Endothelial cell of umbilical vein (primary cell): Measurements from ENCODE around the gene INTS1. TPM values are rescaled to one million over a fixed set of nuclear protein-coding genes. Genes with fewer than 3 reads are reported as not detected.

ENCODE experiments used
- BruUV-seq: library from RNA; stranded (reverse); fragments of 400-500 nt; replicated peaks from 2 replicates; lab custom pipeline; 2021; lab: Mats Ljungman, UMichigan
- CTCF ChIA-PET: fragments of 300-600, 350-600 bp; sonication (Branson Sonifier 250); formaldehyde crosslinking; loops from one replicate; lab custom pipeline; 2021; ENCODE audit warnings: antibody characterized with exemption, inconsistent platforms; lab: Charles Lee
- POLR2A ChIA-PET: fragments of 300-600, 350-600 bp; sonication (Branson Sonifier 250); formaldehyde crosslinking; loops from one replicate; lab custom pipeline; 2021; ENCODE audit warnings: antibody characterized with exemption, inconsistent platforms; lab: Charles Lee
- DNase-seq: peaks from one replicate; pipeline ENCODE4 v3.0.0-alpha.2; 2011; ENCODE audit warnings: low read depth, low spot score
- FAIRE-seq: peaks from 2 replicates; lab custom pipeline; 2011; peaks lifted over from hg19 to GRCh38; lab: Jason Lieb, UNC
- H2AFZ ChIP-seq: 2 replicates; pipeline ENCODE4 v1.6.0; 2012; ENCODE audit warnings: low read depth, low read length, control low read depth, inconsistent platforms
- H3K27ac ChIP-seq: 2 replicates; pipeline ENCODE4 v1.5.1; 2011; ENCODE audit warnings: low read depth, mild to moderate bottlenecking, control low read depth, low read length, moderate library complexity; ENCODE audit not compliant: insufficient read depth
- H3K27me3 ChIP-seq, 2 experiments: 2 replicates each; pipeline versions ENCODE4 v1.6.0 to v1.6.1; 2011; ENCODE audit warnings: low read length in 2 of 2, mixed read lengths in 1 of 2; ENCODE audit not compliant: control insufficient read depth in 2 of 2, insufficient read depth in 2 of 2
- H3K36me3 ChIP-seq, 2 experiments: 2 replicates in 1 of 2; 3 replicates in 1 of 2; pipeline ENCODE4 v1.5.1; 2011; ENCODE audit warnings: low read length in 2 of 2, mild to moderate bottlenecking in 1 of 2, moderate library complexity in 1 of 2; ENCODE audit not compliant: control insufficient read depth in 2 of 2, insufficient read depth in 2 of 2; ENCODE audit errors: extremely low read depth in 1 of 2
- H3K4me1 ChIP-seq: 3 replicates; pipeline ENCODE4 v1.5.1; 2011; ENCODE audit warnings: mild to moderate bottlenecking, low read length; ENCODE audit not compliant: control insufficient read depth, insufficient read depth; ENCODE audit errors: extremely low read depth
- H3K4me2 ChIP-seq: 2 replicates; pipeline ENCODE4 v1.6.1; 2011; ENCODE audit warnings: low read length, control low read depth, mixed read lengths; ENCODE audit not compliant: insufficient read depth
- H3K4me3 ChIP-seq, 3 experiments: fragments of 200-600 bp in 1 of 3; sonication (generic), shearing (Covaris generic) in 1 of 3; replicated peaks in 1 of 3; 2 replicates each; pipeline ENCODE4 v1.5.1; 2011 to 2016; ENCODE audit warnings: control low read depth in 3 of 3, low read length in 3 of 3, mild to moderate bottlenecking in 2 of 3, inconsistent platforms in 1 of 3, low read depth in 1 of 3, moderate library complexity in 1 of 3; ENCODE audit not compliant: insufficient read depth in 1 of 3
- H3K79me2 ChIP-seq: 2 replicates; pipeline ENCODE4 v1.6.0; 2012; ENCODE audit warnings: low read length, inconsistent platforms; ENCODE audit not compliant: control insufficient read depth, insufficient read depth
- H3K9ac ChIP-seq: replicated peaks from 2 replicates; pipeline ENCODE3; 2011; ENCODE audit warnings: low read length, control low read depth; ENCODE audit not compliant: insufficient read depth; ENCODE audit errors: extremely low read depth
- H3K9me1 ChIP-seq: replicated peaks from 3 replicates; pipeline ENCODE4 v1.6.0; 2011; ENCODE audit warnings: mild to moderate bottlenecking, low read length; ENCODE audit not compliant: control insufficient read depth, insufficient read depth; ENCODE audit errors: extremely low read depth
- H3K9me3 ChIP-seq: replicated peaks from 2 replicates; pipeline ENCODE4 v1.5.1; 2012; ENCODE audit warnings: low read length, inconsistent platforms; ENCODE audit not compliant: control insufficient read depth, insufficient read depth
- H4K20me1 ChIP-seq: replicated peaks from 2 replicates; pipeline ENCODE3; 2011; ENCODE audit warnings: mild to moderate bottlenecking, low read length; ENCODE audit not compliant: control insufficient read depth, insufficient read depth; ENCODE audit errors: extremely low read depth
- CTCF ChIP-seq, 2 donors: IDR thresholded peaks; 1 replicate in 1 of 2; 2 replicates in 1 of 2; pipeline ENCODE4 v1.5.1; 2011; ENCODE audit warnings: low read length in 2 of 2, mild to moderate bottlenecking in 2 of 2, moderate library complexity in 2 of 2, control low read depth in 1 of 2, inconsistent platforms in 1 of 2, low read depth in 1 of 2; ENCODE audit not compliant: insufficient read depth in 1 of 2; ENCODE audit errors: extremely low read depth in 1 of 2
- EZH2 ChIP-seq: IDR thresholded peaks from 2 replicates; pipeline ENCODE4 v1.6.1; 2012; ENCODE audit warnings: borderline replicate concordance, low read depth, mild to moderate bottlenecking, moderate library complexity, low read length, inconsistent platforms; ENCODE audit not compliant: severe bottlenecking
- FOS ChIP-seq: IDR thresholded peaks from 2 replicates; pipeline ENCODE4 v1.6.1; 2011; ENCODE audit warnings: mild to moderate bottlenecking, low read length, moderate library complexity, borderline replicate concordance; ENCODE audit not compliant: insufficient read depth
- GATA2 ChIP-seq: IDR thresholded peaks from 2 replicates; pipeline ENCODE4 v1.7.0; 2011; ENCODE audit warnings: low read depth, mild to moderate bottlenecking, moderate library complexity, mixed read lengths, low read length; ENCODE audit not compliant: insufficient read length, insufficient read depth
- JUN ChIP-seq: IDR thresholded peaks from 2 replicates; pipeline ENCODE4 v1.6.1; 2011; ENCODE audit warnings: borderline replicate concordance, low read depth; ENCODE audit not compliant: insufficient read length, insufficient read depth
- MAX ChIP-seq: IDR thresholded peaks from 2 replicates; pipeline ENCODE4 v1.6.1; 2011; ENCODE audit not compliant: insufficient read depth, insufficient read length
- MYC ChIP-seq: IDR thresholded peaks from one replicate; pipeline ENCODE4 v1.6.1; 2011; ENCODE audit warnings: mild to moderate bottlenecking, low read depth, low read length
- POLR2A ChIP-seq: IDR thresholded peaks from 2 replicates; pipeline ENCODE4 v1.6.1; 2012; ENCODE audit warnings: low read depth, mild to moderate bottlenecking, control low read depth, low read length
- POLR2AphosphoS5 ChIP-seq: IDR thresholded peaks from 2 replicates; pipeline ENCODE4 v1.6.1; 2012; ENCODE audit warnings: low read depth, mild to moderate bottlenecking, control low read depth, low read length, moderate library complexity; ENCODE audit not compliant: insufficient read depth
- dilution Hi-C: fragments of 300-500 bp; cut with MboI; formaldehyde crosslinking; loops from one replicate; pipeline ENCODE4 v1.15.0; 2019; ENCODE audit warnings: low sequenced_read_pairs; ENCODE audit not compliant: extremely low pct_ligation_motif_present
- intact Hi-C: fragments of 100-400 bp; cut with micrococcal nuclease; formaldehyde crosslinking; loops from one replicate; pipeline ENCODE4 v1.10.0; 2022
- polyA plus RNA-seq, 4 experiments: library from polyadenylated mRNA; depleted of rRNA in 3 of 4; stranded (reverse) in 3 of 4; unstranded in 1 of 4; fragments of >200 nt; gene quantifications; 2 replicates each; pipeline versions ENCODE4 v1.2.1 to v1.2.3, GENCODE V29; 2011 to 2012; ENCODE audit warnings: missing spikeins in 1 of 4
- total RNA-seq: library from RNA; stranded (reverse); gene quantifications from 2 replicates; pipeline ENCODE4 v1.2.3, GENCODE V29; 2021

Gene INTS1
- total and polyA plus RNA-seq, 2 donors (not counting 3 experiments of a cell fraction or from before 2014, with no cell fraction given) = 57.8 to 116 TPM

GRCh38 chr7:1530946-1531262 lies 26.7 kb upstream of the INTS1 start:
- ChIA-PET CTCF (no interaction called here), POLR2A (no interaction called here)
- no peaks in the 10 kb centered on the region for H4K20me1 ChIP-seq
- FAIRE-seq (no peak), DNase-seq (no peak)
- peaks cover 35% of the 10 kb centered on the region for H3K4me1 ChIP-seq
- dilution Hi-C loops = no loop called here
- H2AFZ ChIP-seq = no peak overlapping the region
- H3K27ac ChIP-seq = peak overlapping the region; percentile 97
- peak overlapping the region; percentile 89 for H3K9ac ChIP-seq
- no peaks in the 10 kb centered on the region for H3K36me3 ChIP-seq
- peaks cover 5 to 7% of the 10 kb centered on the region in 2 experiments for H3K27me3 ChIP-seq
- peaks cover 28% of the 10 kb centered on the region for H3K79me2 ChIP-seq
- H3K4me3 ChIP-seq = peak overlapping the region in 1 of 3 experiments; percentile 70
- no peak overlapping the region for H3K4me2 ChIP-seq
- no peaks in the 10 kb centered on the region for H3K9me1 ChIP-seq
- no TSS peak for BruUV-seq
- TF ChIP-seq EZH2 = no peak
- no peak for TF ChIP-seq POLR2AphosphoS5
- TF ChIP-seq MAX = no peak
- TF ChIP-seq GATA2 = no peak
- no peak for TF ChIP-seq POLR2A
- TF ChIP-seq MYC = no peak
- TF ChIP-seq JUN = no peak
- no peak for TF ChIP-seq CTCF (IDR thresholded peaks at IDR 0.05; ENCODE audit: extremely low read depth in 1 of 2, insufficient read depth in 1 of 2, low read depth in 1 of 2, low read length in 2 of 2)
- TF ChIP-seq FOS = no peak
- no peaks in the 10 kb centered on the region for H3K9me3 ChIP-seq
- intact Hi-C loops = no loop called here
